ENCODE measurements around the gene C11orf24.

- TF ChIP-seq, protein P1, sequence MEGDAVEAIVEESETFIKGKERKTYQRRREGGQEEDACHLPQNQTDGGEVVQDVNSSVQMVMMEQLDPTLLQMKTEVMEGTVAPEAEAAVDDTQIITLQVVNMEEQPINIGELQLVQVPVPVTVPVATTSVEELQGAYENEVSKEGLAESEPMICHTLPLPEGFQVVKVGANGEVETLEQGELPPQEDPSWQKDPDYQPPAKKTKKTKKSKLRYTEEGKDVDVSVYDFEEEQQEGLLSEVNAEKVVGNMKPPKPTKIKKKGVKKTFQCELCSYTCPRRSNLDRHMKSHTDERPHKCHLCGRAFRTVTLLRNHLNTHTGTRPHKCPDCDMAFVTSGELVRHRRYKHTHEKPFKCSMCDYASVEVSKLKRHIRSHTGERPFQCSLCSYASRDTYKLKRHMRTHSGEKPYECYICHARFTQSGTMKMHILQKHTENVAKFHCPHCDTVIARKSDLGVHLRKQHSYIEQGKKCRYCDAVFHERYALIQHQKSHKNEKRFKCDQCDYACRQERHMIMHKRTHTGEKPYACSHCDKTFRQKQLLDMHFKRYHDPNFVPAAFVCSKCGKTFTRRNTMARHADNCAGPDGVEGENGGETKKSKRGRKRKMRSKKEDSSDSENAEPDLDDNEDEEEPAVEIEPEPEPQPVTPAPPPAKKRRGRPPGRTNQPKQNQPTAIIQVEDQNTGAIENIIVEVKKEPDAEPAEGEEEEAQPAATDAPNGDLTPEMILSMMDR (IDR thresholded peaks at IDR 0.05): no peak
- TF ChIP-seq TEAD4 (CRISPR knock-in tag; IDR thresholded peaks at IDR 0.05) (no peak), SP1 (CRISPR knock-in tag; conservative IDR thresholded peaks at IDR 0.05) (no peak), KAT7 (CRISPR knock-in tag; IDR thresholded peaks at IDR 0.05; ENCODE audit: borderline replicate concordance) (no peak), NFYB (CRISPR knock-in tag; conservative IDR thresholded peaks at IDR 0.05; ENCODE audit: low read depth) (no peak), E2F4 (CRISPR knock-in tag; IDR thresholded peaks at IDR 0.05; ENCODE audit: borderline replicate concordance, low read depth) (no peak)
These were observed 45.4 kb downstream of the C11orf24 start for GRCh38 chr11:68226421-68226820.

Measured in WTC11 (cell line).